GM19397 (cell line): ENCODE data around the gene CALD1.
"Not testable (repeated sequence)": the region's sequence is repeated elsewhere in the genome, so short reads cannot be mapped to it uniquely, and the experiment has no call there.

Experiments used
- ATAC-seq: cut with Tn5 transposase; IDR thresholded peaks from one replicate; pipeline ENCODE4 v1.9.1; 2021; ENCODE audit warnings: mild to moderate bottlenecking, moderate library complexity; ENCODE audit not compliant: unreplicated experiment

The CALD1 gene

DNA sequence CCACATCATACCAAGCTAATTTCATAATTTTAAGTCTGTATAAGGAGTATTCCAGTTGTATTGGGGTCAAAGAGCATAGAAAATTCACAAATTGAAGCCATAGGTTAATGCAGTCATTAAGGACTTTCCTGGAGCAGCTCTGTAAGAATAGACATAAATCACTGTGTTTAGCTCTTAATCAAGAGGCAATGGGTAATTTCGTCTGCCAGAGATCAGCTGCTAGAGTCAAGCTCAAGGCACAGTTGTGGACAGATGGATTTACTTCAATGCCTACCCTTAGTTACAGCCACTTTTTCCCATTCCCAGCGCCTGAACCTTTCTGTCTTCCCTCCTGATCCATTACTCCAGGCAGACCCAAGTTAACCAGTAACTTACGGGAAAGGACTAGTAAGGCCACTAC is 166.3 kb downstream of the CALD1 start:
- no peak for ATAC-seq

DNA sequence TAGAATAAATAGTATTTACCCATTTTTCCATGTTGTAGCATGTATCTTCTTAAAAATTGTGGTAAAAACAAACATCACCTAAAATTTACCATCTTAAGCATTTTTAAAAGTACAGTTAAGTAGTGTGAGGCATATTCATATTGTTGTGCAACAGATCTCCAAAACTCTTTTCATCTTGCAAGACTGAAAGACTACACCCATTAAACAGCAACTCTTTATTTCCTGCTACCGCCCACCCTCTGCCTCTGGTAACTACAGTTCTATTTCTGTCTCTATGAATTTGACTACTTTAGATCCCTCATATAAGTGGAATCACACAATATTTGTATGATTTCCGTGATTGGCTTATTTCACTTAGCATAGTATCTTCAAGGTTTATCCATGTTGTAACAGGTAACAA is 166.8 kb downstream of the CALD1 start:
- ATAC-seq, result no peak

GRCh38 chr7:134947329-134947728 is 167.9 kb downstream of the CALD1 start:
- no peak for ATAC-seq

- no peak for ATAC-seq
These were observed 168.4 kb downstream of the CALD1 start for GRCh38 chr7:134947831-134948230.

- ATAC-seq, result no peak
These were observed 168.8 kb downstream of the CALD1 start for GRCh38 chr7:134948246-134948645.

GRCh38 chr7:134948736-134949135 is 169.3 kb downstream of the CALD1 start:
- no peak for ATAC-seq

- ATAC-seq, result no peak
These were observed 169.7 kb downstream of the CALD1 start for GRCh38 chr7:134949171-134949570.

DNA sequence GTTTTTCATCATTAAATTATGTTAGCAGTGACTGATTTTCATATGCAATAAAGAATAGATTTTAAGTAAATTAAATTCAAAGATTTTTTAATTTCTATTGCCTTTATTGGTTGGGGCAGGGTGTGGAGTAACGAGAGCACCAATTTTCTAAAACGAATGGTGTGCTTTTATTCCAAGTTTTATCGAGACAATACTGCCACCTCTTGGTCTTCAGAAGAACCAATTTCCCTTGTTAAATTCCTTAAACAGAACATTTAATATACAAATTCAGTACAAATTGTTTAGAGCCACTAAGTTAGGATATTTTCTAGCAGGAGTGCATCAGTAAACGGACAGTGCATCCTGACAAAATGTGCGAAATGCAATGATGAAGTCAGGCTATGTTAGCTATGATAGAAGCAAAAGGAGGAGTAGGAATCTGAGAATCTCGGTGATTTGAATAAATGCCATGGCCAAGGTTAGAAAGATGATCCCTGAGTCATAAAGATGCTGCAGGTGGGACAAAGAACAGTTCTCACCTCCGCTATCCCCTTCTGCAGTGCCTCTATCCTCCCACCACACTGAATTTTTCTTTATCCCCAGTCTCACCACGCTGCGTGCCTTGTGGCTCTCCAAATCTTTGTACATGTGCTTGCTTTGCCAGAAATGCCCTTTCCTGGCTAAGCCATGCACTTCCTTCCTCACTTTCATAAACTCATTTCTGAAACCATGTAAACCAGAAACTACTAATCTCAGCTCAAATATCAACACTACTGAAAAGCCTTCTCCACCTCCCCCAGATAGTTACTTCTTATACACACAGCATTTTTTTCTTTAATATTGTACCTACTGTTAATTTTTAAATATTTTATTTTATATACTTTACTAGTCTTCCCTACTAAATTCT is 175.0 kb downstream of the CALD1 start:
- ATAC-seq, result no peak

GRCh38 chr7:134957005-134957404 is 177.6 kb downstream of the CALD1 start:
- ATAC-seq, result no peak

GRCh38 chr7:134959810-134960209 is 180.4 kb downstream of the CALD1 start:
- ATAC-seq, result no peak

DNA sequence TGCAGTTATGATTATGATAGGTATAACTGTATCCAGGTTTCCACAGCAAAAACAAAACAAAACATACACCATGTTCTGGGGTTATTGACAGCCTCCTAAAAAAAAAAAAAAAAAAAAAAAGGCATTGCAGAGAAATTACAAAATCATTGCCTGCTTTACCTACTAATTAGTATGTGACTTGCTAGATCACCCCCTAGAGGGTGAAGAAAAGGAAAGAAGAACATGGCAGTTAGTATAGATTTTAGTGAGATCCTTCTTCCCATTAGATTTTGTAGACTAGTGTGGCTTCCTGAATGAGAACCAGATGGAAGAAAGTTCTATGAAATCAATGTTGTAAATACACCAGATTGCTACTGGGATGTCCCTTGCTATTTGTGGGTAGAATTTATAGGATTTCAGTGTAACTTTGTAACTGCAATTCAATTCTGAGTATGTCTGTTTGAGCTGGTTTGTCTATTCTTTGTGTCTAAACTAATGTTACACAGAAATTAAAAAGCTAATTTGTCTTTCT is 182.9 kb downstream of the CALD1 start:
- no peak for ATAC-seq

- no peak for ATAC-seq
These were observed 183.6 kb downstream of the CALD1 start for GRCh38 chr7:134963036-134963435.

DNA sequence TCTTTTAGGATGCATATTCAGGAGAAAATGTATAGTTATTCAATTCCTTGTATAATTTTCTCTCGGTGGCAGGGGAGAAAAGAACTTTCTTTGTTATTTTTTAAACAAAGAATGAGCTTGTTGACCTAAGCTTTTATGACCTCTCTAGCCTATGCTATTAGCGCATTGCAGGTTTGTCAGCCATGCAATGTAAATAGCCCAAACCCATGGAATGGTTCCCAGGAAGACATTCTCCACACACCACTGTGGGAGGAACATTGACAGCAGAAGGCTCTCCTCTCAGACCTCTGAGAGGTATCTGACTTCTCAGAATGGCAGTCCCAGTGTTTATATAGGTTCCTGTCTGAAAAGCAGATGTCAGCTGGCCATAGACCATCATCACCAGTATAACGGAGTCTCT is 187.3 kb downstream of the CALD1 start:
- ATAC-seq, result no peak

DNA sequence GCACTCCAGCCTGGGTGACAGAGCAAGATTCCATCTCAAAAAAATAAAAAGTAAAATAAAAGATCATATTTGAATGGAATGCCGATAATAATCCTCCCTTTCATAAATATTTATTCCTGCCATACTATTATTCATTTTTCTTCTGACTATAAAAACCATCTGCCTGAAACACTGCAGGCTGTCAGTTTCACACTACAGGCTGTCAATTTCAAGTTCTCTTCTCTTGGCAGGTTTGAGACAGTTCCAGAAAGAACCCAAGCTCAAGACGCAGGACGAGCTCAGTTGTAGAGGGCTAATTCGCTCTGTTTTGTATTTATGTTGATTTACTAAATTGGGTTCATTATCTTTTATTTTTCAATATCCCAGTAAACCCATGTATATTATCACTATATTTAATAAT is 188.7 kb downstream of the CALD1 start:
- no peak for ATAC-seq

DNA sequence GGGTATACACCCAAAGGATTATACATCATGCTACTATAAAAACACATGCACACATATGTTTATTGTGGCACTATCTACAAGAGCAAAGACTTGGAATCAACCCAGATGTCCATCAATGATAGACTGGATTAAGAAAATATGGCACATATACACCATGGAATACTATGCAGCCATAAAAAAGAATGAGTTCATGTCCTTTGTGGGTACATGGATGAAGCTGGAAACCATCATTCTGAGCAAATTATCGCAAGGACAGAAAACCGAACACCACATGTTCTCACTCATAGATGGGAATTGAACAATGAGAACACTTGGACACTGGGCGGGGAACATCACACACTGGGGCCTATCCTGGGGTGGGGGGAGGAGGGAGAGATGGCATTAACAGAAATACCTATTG is 202.2 kb downstream of the CALD1 start:
- ATAC-seq, result not testable (repeated sequence)

DNA sequence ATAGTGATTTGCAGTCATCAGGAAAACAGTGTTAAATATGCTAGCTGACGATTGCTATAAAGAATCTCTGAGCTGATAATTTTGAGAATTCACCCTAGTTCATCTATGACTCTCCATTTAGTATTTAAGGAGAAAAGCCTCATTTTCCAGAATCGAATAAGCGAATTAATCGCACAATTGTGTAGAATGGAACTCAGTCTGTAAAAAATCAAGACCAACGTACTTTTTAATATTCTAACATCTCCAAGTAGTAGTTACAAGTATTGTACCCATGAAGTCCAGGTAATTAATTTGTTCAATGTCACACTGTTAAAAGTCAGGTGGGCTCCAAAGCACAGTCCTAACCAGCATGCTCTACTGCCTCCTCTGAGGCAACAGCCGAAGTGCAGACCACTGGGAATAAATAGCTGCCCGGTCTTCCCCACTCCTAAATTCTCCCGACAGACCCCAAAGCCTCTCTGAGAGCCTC is 206.5 kb downstream of the CALD1 start:
- ATAC-seq, result peak; percentile 45

- peak; percentile 93 for ATAC-seq
These were observed 207.2 kb downstream of the CALD1 start, which contains the start of gene AGBL3 for GRCh38 chr7:134986363-134987251. AGBL3 (plus strand) TSS chr7:134986508; CDS start chr7:134987934, 1,426 bp downstream.

GRCh38 chr7:134988161-134988560 is 208.7 kb downstream of the CALD1 start:
- no peak for ATAC-seq

DNA sequence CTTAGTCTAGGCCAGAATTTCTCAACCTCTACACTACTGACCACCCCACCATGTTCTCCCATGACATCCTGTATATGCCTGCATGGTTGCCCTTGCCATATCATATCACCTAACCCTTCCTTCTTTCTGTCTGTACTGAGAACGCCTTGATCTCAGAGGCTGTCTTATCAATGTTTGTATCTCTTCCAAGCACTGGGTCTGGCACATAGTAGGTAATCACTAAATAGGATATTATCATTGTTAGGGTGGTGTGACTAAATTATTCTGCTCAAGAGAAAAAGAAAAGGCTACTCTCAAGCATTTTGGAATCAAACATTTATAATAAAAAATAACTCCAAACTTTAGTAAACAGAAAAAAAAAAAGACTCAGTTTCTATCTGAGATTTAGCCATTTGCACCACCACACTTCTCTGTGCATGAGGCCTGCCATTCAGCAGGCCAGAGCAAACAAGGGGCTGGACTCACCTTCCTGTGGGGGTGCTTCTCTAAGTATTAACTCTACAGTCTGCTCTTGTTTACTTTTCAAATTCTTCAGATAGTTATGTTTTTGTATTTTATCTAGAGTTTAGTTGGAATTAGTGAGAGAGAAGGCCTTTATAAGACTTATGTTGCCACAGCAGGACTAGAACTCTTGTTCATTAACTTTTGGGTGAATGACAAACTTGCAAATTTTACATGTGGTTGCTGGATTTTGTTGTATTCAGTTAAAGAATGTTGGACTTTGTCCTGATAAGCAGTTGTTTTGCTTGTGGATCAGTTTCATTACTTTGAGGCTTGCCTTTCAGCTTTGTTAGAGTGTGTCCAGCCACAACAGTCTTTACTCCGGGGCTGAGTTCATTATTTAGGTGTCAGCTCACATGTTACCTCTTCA is 212.3 kb downstream of the CALD1 start:
- no peak for ATAC-seq

- peak; percentile 56 for ATAC-seq
These were observed 213.3 kb downstream of the CALD1 start for GRCh38 chr7:134992626-134993179.
